ENCODE data around the gene VSTM2A.

VSTM2A gene

GRCh38 chr7:54545241-54545563 is 3.0 kb downstream of the VSTM2A start:
- DNase-seq (ENCODE audit: low read depth): no peak
- H3K4me3 ChIP-seq (replicated peaks; ENCODE audit: low read depth, low read length): no peak overlapping the region
- no peak for TF ChIP-seq CTCF (IDR thresholded peaks at IDR 0.05; ENCODE audit: low read length, missing control alignments)

GRCh38 chr7:54546081-54546985 is 4.2 kb downstream of the VSTM2A start:
- no peak for DNase-seq (ENCODE audit: low read depth)
- TF ChIP-seq CTCF (IDR thresholded peaks at IDR 0.05; ENCODE audit: low read length, missing control alignments): no peak

GRCh38 chr7:54546986-54547314 is 4.8 kb downstream of the VSTM2A start:
- H3K4me3 ChIP-seq (replicated peaks; ENCODE audit: low read depth, low read length): no peak overlapping the region
- DNase-seq (ENCODE audit: low read depth): no peak
- no peak for TF ChIP-seq CTCF (IDR thresholded peaks at IDR 0.05; ENCODE audit: low read length, missing control alignments)

More at GRCh38 chr7:54546081-54546985, 4.2 kb downstream of the VSTM2A start:
- no peak overlapping the region for H3K4me3 ChIP-seq (replicated peaks; ENCODE audit: low read depth, low read length)

GRCh38 chr7:54550471-54550870 is 8.3 kb downstream of the VSTM2A start:
- no peak for TF ChIP-seq CTCF (IDR thresholded peaks at IDR 0.05; ENCODE audit: low read length, missing control alignments)
- DNase-seq (ENCODE audit: low read depth): no peak
- H3K4me3 ChIP-seq (replicated peaks; ENCODE audit: low read depth, low read length): no peak overlapping the region

- H3K4me3 ChIP-seq (replicated peaks; ENCODE audit: low read depth, low read length): no peak overlapping the region
- no peak for DNase-seq (ENCODE audit: low read depth)
- TF ChIP-seq CTCF (IDR thresholded peaks at IDR 0.05; ENCODE audit: low read length, missing control alignments): no peak
These were observed 13.9 kb downstream of the VSTM2A start for GRCh38 chr7:54556121-54556520.

- TF ChIP-seq CTCF (IDR thresholded peaks at IDR 0.05; ENCODE audit: low read length, missing control alignments): no peak
- no peak overlapping the region for H3K4me3 ChIP-seq (replicated peaks; ENCODE audit: low read depth, low read length)
- no peak for DNase-seq (ENCODE audit: low read depth)
These were observed 17.2 kb downstream of the VSTM2A start for GRCh38 chr7:54559401-54559800.

- H3K4me3 ChIP-seq (replicated peaks; ENCODE audit: low read depth, low read length): no peak overlapping the region
- no peak for DNase-seq (ENCODE audit: low read depth)
- no peak for TF ChIP-seq CTCF (IDR thresholded peaks at IDR 0.05; ENCODE audit: low read length, missing control alignments)
These were observed 18.0 kb downstream of the VSTM2A start for GRCh38 chr7:54560198-54560597.

All from fibroblast of pulmonary artery (primary cell).